ENCODE data around the gene SLC34A3.
"Not testable (repeated sequence)": the region's sequence is repeated elsewhere in the genome, so short reads cannot be mapped to it uniquely, and the experiment has no call there.

Gene SLC34A3

GRCh38 chr9:137243626-137244485, 13.2 kb downstream of the SLC34A3 start:
- DNase-seq, result peak; percentile 77

- no peak for DNase-seq
These were observed 14.1 kb downstream of the SLC34A3 start for GRCh38 chr9:137244486-137245449.

DNA sequence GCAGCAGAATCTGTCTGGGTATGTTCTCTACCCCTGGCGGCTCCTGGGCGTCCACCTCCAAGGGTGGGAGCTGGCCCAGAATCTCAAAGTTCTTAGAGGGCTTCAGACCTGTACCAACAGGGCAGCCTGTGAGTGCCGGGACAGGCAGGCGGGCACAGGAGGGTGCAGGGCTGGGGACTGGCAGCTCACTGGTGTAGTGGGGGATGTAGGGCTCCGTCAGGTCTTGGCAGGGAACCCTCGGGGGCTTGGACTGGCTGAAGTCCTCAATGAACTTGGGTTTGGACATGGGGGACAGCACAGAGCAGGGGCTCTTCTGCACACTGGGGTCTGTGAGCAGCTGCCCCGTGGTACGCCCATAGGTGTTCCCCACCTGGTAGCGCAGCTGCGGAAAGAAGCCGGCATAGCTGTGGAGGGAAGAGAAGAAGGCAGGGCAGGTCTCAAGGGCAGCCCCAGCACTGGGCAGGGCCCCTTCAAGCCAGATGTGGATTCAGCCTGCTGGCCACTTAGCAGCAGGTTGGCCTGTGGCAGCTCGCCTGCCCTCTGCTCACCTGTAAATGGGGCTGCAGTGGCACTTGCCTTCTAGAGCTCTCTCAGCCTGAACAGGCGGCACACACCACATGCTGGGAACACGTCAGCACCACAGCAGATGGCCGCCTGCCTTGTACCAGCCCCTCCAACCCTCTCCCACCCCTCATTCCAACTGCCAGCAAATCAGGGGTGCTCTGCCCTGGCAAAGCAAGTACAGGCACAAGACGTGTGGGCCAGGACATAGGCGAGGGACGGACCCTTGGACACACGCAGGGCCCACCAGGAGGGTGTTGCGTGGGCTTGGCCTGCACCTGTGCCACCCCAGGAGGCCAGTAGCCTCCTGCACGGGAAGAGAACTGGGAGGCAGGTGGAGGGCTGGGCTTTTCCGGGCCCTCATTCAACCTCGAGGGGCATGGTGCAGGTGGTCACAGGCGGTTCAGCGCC, 15.0 kb downstream of the SLC34A3 start:
- no peak for DNase-seq

DNA sequence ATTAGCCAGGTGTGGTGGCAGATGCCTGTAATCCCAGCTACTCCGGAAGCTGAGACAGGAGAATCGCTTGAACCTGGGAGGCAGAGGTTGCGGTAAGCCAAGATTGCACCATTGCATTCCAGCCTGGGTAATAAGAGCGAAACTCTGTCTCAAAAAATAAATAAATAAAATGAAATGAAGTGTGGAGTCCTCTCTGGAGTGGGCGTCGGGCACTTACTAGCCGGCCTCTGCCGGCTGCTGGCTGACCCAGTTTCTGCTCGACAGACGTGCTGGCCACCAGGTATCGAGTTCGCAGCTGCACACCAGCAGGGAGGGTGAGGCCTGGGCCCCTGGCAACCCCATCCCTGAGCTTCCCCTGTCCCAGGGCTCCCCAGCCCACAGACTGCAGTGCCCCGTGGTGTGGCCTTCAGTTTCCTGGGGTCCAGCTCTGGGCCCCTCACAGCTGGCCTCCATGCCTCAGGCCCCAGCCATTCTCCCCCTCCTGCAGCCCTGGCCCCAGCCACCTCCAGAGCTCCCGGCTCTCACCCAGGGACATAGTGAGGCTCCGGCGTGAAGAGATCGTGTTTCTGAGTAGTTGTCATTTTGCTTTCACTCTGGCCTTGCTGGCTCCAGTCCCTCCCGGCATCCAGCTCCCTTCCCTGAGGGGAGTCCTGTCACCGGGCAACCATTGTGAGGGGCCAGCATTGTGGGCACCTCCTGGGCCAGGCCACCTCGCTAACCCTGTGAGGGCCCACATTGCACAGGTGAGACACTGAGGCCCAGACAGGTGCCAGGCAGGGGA, 16.6 kb downstream of the SLC34A3 start:
- no peak for DNase-seq

DNA sequence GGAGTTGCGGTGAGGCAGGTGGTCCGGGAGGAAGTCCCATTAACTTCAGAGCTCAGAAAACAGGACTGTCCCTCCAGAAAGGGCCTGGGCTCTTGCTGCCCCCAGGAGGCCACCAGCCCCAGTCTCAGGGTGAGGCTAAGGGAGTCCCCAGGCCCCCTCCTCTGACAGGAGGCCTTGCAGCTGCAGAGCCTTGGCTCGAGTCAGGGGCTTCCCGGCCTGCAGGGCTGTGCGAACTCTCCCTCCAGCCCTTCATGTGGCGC, 17.1 kb downstream of the SLC34A3 start:
- DNase-seq, result no peak

DNA sequence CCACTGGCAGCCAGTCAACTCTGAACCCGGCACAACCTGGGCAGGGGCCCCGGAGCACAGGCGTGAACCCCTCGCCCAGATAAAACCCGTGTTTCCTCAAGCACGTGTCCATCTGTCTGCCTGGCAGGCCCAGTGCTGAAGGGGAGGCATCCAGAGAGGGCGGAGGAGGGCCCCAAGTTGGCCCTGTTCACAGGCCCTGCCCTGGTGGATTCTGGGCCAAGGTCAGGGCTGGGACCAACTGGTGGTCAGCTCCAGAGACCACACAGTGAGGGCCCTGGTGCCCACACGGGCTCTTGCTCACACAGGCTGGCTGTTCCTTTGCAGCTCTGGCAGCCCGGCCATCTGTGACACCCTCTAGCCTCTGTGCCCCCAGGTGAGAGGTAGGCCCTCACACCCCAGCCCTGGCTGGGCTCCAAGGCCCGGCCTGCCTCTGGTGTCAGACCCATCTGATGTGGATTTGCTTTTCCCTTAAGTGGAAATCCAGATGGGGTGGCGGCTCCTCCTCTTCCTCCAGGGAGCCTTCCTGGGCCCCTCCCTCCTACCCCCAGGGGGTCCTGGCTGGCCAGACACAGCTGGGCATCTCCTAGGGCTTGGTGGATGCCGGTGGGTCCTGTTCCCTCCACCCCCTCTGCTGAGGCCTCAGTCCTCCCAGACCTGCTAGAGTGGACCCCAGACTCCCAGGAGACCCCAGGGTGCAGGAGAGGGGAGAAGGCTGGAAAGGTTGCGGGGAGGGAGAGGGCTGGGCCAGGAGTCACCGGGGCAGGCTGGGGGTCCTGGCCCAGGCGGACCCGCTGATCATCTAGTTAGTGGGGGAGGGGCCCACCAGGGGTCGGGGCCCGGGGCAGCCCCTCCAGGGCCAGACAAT, 19.9 kb downstream of the SLC34A3 start:
- no peak for DNase-seq

- DNase-seq, result no peak
These were observed 20.4 kb downstream of the SLC34A3 start, which contains the start of gene STPG3 for GRCh38 chr9:137251194-137251461. STPG3 (plus strand) TSS chr9:137251286; CDS start chr9:137251287, 1 bp downstream.

DNA sequence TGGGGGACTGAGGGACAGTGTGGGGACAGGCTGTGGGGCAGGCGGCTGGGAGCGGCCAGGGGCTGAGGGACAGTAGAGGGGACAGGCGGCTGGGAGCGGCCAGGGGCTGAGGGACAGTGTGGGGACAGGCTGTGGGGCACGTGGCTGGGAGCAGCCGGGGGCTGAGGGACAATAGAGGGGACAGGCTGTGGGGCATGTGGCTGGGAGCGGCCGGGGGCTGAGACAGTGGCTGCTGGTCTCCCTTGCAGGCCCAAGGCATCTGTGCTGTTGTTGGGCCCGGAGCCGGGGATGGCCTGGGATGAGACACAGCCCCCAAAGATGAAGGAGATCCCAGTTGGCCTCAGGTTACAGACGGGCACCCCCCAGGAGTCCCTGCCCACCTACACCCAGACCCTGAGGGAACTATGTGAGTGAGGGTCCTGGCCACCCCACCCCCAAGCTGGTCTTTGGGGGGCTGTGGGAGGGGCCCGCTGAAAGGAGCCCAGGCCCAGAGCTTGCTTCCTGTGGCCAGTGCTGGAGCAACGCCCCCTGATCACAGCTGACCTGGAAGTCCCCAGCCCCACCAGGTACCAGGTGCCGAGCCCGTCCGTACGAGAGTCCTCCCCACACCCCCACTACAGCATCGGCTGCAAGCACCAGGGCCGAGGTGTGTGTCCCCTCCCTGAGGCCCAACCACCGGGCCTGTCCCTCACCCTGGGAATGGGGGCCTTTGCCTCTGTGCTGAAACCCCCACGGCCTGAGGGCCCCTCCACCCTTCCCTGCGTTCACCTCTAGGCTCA, 21.0 kb downstream of the SLC34A3 start:
- DNase-seq, result no peak

- no peak for DNase-seq
These were observed 22.1 kb downstream of the SLC34A3 start for GRCh38 chr9:137252555-137253506.

- DNase-seq, result no peak
These were observed 23.3 kb downstream of the SLC34A3 start for GRCh38 chr9:137253717-137254623.

- DNase-seq, result peak; percentile 100
These were observed 24.1 kb downstream of the SLC34A3 start, which contains the start of gene NELFB for GRCh38 chr9:137254624-137255447. NELFB (plus strand) TSS chr9:137255327.

- DNase-seq, result peak; percentile 77
These were observed 24.9 kb downstream of the SLC34A3 start for GRCh38 chr9:137255448-137256114.

- no peak for DNase-seq
These were observed 25.7 kb downstream of the SLC34A3 start for GRCh38 chr9:137256362-137256761.

GRCh38 chr9:137256856-137257255, 26.2 kb downstream of the SLC34A3 start:
- DNase-seq, result no peak

- not testable (repeated sequence) for DNase-seq
These were observed 31.6 kb downstream of the SLC34A3 start for GRCh38 chr9:137262173-137262908.

DNA sequence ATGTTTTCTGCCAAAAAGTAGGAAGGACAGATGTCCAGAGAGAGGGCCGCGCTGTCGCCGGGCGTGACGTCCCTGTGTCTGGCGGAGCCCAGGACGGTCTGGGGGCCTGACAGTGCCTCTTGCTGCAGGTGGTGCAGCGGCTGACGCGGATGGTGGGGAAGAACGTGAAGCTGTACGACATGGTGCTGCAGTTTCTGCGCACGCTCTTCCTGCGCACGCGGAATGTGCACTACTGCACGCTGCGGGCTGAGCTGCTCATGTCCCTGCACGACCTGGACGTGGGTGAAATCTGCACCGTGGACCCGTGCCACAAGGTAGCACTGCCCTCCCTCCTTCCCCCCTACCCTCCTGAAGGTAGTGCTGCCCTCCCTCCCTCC, 32.2 kb downstream of the SLC34A3 start:
- no peak for DNase-seq

All from activated CD8-positive, alpha-beta memory T cell treated with anti-CD3 and anti-CD28 coated beads, Interleukin-2, amount 50 U/mL, for 48 hours (primary cell).